Bronchial epithelial cell (primary cell): ENCODE data around the gene ZFYVE27. TPM values are rescaled to one million over a fixed set of nuclear protein-coding genes. Genes with fewer than 3 reads are reported as not detected.

Source experiments
- DNase-seq: peaks from one replicate; pipeline ENCODE4 v3.0.0-alpha.2; 2010; ENCODE audit warnings: low read depth
- FAIRE-seq: peaks from 2 replicates; lab custom pipeline; 2011; peaks lifted over from hg19 to GRCh38; lab: Jason Lieb, UNC
- H3K27me3 ChIP-seq: 2 replicates; pipeline ENCODE4 v1.5.1; 2011; ENCODE audit warnings: low read length; ENCODE audit not compliant: control insufficient read depth, insufficient read depth
- H3K36me3 ChIP-seq: 2 replicates; pipeline ENCODE4 v1.5.1; 2011; ENCODE audit warnings: low read length; ENCODE audit not compliant: control insufficient read depth, insufficient read depth
- H3K4me3 ChIP-seq: 2 replicates; pipeline ENCODE4 v1.5.1; 2011; ENCODE audit warnings: mild to moderate bottlenecking, low read depth, low read length, control low read depth
- total RNA-seq: library from RNA; depleted of rRNA; stranded (reverse); fragments of >200 nt; gene quantifications from 2 replicates; pipeline ENCODE4 v1.2.1, GENCODE V29; 2014
- TF ChIP-seq, protein P1 (sequence below): IDR thresholded peaks from 2 replicates; pipeline ENCODE4 v1.5.1; 2011; ENCODE audit warnings: mild to moderate bottlenecking, moderate library complexity, low read length, control low read depth, inconsistent platforms; ENCODE audit not compliant: insufficient read depth, severe bottlenecking

ZFYVE27 gene
- total RNA-seq, 1 donor from 2014 or later = 15.3 TPM

- TF ChIP-seq, protein P1, sequence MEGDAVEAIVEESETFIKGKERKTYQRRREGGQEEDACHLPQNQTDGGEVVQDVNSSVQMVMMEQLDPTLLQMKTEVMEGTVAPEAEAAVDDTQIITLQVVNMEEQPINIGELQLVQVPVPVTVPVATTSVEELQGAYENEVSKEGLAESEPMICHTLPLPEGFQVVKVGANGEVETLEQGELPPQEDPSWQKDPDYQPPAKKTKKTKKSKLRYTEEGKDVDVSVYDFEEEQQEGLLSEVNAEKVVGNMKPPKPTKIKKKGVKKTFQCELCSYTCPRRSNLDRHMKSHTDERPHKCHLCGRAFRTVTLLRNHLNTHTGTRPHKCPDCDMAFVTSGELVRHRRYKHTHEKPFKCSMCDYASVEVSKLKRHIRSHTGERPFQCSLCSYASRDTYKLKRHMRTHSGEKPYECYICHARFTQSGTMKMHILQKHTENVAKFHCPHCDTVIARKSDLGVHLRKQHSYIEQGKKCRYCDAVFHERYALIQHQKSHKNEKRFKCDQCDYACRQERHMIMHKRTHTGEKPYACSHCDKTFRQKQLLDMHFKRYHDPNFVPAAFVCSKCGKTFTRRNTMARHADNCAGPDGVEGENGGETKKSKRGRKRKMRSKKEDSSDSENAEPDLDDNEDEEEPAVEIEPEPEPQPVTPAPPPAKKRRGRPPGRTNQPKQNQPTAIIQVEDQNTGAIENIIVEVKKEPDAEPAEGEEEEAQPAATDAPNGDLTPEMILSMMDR = no peak
- Histone ChIP-seq H3K36me3 (no peaks in the 10 kb centered on the region), H3K4me3 (no peak overlapping the region), H3K27me3 (peaks cover 10% of the 10 kb centered on the region)
- DNase-seq (no peak), FAIRE-seq (no peak)
Measured at GRCh38 chr10:97784200-97784810, 47.4 kb downstream of the ZFYVE27 start.

- Histone ChIP-seq H3K4me3 (no peak overlapping the region), H3K36me3 (no peaks in the 10 kb centered on the region), H3K27me3 (peaks cover 10% of the 10 kb centered on the region)
- FAIRE-seq (no peak), DNase-seq (no peak)
- TF ChIP-seq, protein P1 = no peak
Measured at GRCh38 chr10:97785231-97785630, 48.3 kb downstream of the ZFYVE27 start.

DNA sequence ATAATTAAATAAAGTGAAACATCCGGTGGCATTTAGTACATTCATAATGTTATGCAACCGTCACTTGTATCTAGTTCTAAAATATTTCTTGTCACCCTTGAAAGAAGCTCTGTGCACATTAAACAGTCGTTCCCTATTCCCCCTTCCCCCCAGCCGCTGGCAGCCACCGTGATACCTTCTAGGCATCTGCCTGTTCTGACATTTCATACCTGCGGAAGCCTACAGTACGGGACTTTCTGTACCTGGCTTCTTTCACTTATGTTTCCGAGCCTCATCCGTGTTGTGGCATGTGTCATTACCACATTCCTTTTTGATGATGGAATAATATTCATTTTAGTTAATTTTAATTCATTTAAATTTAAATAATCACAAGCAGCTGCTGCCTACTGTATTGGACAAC lies 48.8 kb downstream of the ZFYVE27 start:
- DNase-seq (no peak), FAIRE-seq (no peak)
- peaks cover 9% of the 10 kb centered on the region for H3K27me3 ChIP-seq
- H3K36me3 ChIP-seq = no peaks in the 10 kb centered on the region
- TF ChIP-seq, protein P1 = no peak
- H3K4me3 ChIP-seq = no peak overlapping the region

GRCh38 chr10:97788552-97789442 lies 51.9 kb downstream of the ZFYVE27 start:
- no peak overlapping the region for H3K4me3 ChIP-seq
- peaks cover 9% of the 10 kb centered on the region for H3K27me3 ChIP-seq
- DNase-seq (no peak), FAIRE-seq (no peak)
- H3K36me3 ChIP-seq = no peaks in the 10 kb centered on the region
- TF ChIP-seq, protein P1 = no peak

GRCh38 chr10:97789770-97790397 lies 53.0 kb downstream of the ZFYVE27 start:
- no peak for FAIRE-seq
- DNase-seq = no peak
- Histone ChIP-seq H3K4me3 (no peak overlapping the region), H3K36me3 (no peaks in the 10 kb centered on the region), H3K27me3 (peaks cover 9% of the 10 kb centered on the region)
- TF ChIP-seq, protein P1 = no peak
